ENCODE measurements around the gene FIGN.

FIGN gene

GRCh38 chr2:163659224-163659623 is 76.6 kb downstream of the FIGN start:
- no peak for DNase-seq

DNA sequence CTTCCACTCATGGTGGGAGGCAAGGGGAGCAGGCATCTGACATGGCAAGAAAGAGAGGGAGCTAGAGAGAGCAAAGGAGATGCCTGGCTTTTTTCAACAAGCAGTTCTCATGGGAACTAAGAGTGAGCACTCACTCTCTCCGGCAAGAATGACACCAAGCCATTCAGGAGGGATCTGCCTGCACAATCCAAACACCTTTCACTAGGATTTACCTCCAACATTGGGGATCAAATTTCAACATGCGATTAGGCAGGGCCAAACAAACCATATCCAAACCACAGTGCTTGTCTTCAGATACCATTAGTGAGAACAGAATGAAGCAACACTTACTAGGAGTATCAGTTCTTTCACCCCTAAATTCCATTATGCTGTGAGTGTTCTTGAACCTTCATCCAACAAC is 77.3 kb downstream of the FIGN start:
- DNase-seq = no peak

GRCh38 chr2:163657281-163657656 is 78.5 kb downstream of the FIGN start:
- no peak for DNase-seq

DNA sequence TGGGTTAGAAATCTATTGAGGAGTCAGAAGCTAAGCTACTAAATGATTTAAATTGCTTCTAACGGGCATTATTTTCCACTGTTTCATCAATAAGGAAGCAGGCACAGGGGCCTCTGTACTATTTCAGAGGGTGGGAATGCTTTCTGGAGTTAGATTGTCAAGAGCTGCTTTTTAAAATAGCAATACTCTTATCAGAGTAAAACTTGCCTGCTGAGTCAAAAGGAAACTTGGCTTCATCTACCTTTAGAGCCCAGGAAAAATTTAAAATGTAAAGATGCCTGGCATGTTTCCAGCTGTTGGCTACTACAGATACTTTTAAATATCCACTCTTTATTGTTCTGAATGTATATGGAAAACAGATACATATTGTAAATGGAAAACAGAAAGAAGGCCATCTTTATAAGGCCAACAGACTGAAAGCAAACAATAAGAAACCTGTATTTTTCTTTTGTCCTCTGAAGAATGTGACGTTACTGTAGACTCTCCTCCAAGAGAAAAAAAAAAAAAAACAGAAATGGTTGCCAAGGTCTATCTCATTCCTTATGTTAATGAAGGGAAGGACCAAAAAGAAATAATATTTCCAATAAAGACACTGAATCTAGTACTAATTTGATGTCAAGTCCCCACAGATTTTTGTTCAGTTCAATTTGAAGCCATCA is 79.1 kb downstream of the FIGN start:
- DNase-seq = no peak

DNA sequence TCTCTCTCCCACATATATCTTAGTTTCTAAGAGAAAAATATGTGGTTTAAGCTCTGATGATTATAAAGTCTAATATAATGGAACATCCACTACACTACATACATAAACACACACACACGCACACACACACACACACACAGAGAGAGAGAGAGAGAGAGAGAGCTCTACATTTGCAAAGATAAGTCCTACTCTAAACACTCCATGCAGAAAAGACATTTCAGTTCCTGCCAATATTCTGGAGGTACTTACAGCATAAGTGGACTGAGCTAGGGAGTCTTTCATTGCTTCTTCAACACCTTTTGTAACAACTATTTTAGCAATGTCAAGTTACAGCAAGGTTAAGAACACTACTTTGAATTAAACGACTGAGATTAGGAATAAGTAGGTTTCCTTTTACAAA is 80.1 kb downstream of the FIGN start:
- no peak for DNase-seq

DNA sequence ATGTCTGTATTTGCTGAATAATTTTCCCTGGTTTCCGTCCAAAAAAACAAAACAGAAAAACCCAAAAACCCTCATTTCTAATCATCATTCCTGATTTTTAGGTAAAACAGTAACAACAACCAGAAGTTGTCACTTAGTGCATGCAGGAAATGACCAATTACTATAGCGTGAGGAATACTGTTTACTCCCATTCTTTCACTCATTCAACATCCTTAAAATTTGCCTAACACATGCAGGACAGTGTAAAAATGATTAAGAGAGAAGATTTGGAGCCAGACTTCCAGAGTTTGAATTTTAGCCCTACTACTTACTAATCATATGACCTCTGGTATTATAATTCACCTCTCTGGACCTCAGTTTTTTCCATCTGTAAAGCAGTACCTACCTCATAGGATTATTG is 83.1 kb downstream of the FIGN start:
- DNase-seq = no peak

DNA sequence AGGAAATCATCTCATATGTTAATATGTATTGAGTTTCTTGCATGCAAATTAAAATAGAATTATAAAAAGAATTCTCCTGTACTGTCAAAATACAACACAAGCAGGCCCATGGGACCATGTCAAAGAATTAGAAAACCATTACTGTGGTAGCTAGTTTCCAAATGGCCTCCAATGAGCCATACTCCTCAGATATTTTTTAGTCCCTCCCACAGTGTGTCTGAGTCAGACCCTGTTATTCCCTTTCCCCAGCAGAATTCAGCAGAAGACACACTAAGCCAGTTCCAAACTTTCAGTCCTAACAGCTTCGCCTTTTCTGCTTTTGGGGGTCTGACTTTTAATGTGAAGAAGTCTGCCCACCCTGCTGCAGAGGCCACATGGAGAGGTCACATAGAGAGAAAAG is 86.7 kb downstream of the FIGN start:
- no peak for DNase-seq

DNA sequence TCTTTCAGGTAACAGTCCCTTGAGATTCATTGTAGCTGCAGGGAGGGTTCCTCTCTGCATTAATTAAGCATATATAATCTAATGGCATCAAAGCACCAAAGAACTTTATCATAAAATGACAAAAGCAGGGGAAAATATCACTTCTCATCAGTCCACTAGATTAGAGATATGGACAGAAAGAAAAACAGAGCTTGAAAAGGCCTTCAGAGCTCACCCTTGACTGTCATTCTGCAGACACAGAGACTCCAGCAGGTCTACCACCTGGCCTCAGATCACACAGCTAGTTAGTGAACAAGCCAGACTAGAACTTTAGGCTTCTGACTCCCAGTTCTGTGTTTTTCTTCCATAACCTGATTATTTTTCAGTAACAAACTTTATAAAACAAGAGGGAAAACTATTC is 88.5 kb downstream of the FIGN start:
- DNase-seq = no peak

DNA sequence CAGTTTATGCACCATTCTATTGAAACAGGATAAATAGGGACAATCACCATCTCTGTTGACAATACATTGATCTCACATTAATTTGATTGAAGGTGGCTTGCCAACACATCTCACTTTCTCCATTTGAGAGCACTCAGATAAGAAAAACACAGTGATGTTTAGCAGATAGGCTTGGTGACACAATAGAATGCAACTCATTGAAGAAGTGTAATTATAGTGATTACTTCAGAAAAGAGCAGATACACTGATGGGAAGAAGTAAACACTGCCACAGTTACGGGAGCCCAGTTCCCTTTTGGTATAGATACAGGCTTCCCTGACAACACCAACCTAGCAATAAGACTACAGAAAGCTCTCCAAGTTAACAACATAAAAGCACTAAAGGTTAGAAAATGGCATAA is 89.1 kb downstream of the FIGN start:
- DNase-seq = no peak

DNA sequence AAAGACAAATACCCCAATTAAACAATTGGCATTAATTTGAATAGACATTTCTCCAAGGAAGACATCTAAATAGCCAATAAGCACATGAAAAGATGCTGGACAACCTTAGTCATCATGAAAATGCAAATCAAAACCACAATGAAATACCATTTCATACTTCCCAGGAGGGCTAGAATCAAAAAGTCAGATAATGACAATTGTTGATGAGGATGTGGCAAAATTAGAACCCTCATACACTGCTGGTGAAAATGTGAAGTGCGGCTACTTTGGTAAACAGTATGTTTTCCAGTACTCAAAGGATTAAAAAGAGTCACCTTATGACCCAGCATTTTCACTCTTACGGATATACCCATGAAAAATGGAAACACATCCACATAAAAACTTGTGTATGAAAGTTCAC is 91.6 kb downstream of the FIGN start:
- no peak for DNase-seq

DNA sequence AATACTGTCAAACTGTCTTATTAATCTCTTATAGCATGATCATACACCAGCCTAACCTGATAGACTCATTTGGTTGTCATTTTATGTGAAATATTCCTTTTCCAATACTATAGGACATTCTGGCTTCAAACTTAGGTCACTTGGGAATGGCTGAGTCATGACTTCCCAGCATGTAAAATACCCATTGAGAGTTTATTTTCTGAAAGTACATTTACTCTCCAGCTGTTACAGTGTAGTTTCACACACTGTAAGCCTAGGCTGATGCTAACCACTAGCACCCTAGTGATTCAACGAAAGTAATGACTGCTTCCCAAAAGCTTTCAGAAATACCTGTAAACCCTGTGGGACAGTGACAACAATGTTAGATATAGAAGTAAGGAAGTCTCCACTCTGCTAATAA is 93.8 kb downstream of the FIGN start:
- DNase-seq = no peak

DNA sequence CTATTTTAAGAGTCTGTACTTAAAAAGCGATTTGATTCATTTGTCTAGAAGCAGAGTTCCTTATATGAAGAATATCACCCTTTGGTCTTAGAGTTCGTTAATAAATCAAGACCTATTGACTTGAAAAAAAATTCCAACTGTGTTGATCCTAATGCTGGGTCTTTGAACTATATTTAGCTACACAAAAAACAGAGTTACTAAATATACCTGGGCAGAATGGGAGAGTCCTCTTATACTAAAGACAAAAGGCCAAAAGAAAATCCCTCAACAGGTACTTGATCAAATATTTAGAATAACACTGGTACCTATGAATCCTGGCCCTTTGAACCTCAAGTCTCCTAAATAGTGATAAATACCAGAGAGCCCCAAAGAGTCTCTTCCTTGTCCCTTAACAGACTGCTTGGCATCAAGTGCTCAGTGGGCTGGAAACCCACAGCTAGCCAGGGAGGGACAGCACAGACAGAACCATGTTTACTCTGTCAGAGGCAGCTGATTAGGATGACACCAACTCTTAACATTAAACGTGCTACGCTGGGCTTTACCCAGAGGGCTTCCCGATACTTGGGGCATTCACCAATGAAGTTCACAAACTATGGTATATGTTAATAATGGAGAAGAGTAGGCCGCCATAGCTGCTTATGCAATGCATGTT is 95.1 kb downstream of the FIGN start:
- DNase-seq = no peak

DNA sequence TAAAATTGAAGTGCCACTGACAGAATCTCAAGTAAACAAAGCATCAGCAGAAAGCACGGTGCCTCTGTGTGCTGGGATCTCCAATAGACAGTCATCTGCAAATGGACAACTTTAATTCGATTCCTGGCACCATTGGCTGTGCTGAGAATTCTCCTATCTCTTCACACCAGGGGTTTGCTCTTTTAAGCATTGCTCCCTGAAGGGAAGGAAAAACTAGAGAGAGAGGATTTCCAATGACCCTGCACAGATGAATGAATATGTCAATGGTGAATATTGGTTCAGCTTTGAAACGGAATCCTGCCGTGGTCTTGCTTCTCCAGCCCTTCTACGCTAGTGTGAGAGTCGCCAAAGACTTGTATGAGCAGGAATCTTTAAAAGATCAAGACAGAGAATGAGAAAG is 97.9 kb downstream of the FIGN start:
- DNase-seq = no peak

DNA sequence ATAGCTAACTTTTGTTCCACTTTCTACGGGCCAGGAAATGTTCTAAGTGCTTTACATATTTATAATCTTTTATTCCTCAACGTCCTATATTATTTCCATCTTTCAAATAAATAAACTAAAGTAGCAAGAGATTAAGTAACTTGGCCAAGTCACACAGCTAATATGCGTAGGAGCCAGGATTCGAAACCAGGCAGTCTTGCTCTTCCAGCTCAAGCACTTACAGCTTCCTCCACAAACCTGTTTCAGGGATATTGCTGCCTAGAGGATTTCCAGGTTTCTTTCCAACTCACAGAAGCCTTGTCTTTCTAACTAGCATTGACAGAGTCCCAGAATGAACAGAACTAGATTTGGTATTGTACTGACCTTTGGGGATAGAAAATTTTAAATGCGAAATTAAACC is 102.5 kb downstream of the FIGN start:
- no peak for DNase-seq

DNA sequence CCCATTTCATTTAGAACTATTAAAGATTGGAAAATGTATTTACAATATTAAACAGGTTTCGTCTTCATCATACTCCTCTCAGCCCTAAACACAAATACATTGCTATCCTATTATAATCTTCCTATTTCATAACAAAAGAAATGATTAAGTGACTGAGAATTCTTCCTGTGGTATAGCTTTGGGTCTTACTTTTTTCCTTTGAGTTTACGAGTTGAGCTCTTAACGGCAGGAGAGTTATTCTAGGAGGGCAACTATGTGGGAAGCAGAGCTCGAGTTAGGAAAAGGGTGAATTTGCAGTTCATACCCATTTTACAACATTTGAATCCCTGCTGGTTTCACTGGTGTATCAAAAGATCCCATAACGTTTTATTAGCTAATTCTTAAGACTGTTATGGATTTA is 105.0 kb downstream of the FIGN start:
- DNase-seq = no peak

DNA sequence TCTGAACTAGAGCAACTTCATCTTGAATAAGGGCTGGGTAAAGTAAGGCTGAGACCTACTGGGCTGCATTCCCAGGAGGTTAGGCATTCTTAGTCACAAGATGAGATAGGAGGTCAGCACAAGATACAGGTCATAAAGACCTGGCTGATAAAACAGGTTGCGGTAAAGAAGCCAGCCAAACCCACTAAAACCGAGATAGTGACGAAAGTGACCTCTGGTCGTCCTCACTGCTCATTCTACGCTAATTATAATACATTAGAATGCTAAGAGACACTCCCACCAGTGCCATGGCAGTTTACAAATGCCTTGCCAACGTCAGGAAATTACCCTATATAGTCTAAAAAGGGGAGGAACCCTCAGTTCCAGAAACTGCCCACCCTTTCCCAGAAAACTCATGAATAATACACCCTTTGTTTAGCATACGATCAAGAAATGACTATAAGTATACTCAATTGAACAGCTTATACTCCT is 109.1 kb downstream of the FIGN start:
- DNase-seq = no peak

GRCh38 chr2:163626208-163626607 is 109.6 kb downstream of the FIGN start:
- no peak for DNase-seq

GRCh38 chr2:163625632-163626031 is 110.2 kb downstream of the FIGN start:
- no peak for DNase-seq

- DNase-seq = no peak
Measured at GRCh38 chr2:163621445-163622004, 114.3 kb downstream of the FIGN start.

DNA sequence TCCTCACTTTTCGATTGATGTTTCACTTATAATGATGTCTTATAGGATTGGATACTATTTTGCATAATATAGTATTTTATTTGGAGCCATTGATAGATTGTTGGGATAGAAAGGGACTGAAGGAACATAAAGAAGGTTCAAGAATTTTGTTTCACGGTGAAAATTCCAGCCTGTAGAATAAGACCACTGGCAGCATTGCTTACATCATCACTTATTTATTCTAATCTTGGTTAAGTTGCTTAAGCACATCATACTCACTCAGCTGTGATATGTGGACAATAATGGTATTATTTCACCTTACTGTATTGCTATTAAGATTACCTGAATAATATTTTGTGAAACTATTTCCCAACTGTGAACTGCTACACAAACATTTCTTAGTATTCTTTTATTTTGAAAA is 118.3 kb downstream of the FIGN start:
- DNase-seq = no peak

DNA sequence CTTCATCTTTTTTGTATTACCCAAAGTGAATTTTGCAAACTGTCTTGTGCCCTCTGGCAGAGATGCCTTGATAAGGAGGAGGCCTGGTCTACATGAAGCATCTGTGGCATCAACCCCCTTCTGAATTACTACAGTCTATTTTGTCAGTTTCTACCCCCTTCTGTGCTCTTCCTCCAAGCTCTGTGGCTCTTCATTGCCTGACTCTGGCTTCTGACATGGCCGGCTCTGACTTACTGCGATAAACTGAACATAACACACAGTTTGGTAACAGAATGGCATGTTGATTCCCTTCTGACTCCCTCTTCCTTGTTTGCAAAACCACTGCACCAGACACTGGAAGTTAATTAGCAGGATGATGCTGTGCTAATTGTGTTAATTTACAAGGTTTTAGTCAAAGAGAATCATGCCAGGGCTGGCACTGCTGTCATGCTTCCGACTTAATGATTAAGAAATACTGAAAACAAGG is 122.5 kb downstream of the FIGN start:
- no peak for DNase-seq

GRCh38 chr2:163612332-163612731 is 123.5 kb downstream of the FIGN start:
- no peak for DNase-seq

DNA sequence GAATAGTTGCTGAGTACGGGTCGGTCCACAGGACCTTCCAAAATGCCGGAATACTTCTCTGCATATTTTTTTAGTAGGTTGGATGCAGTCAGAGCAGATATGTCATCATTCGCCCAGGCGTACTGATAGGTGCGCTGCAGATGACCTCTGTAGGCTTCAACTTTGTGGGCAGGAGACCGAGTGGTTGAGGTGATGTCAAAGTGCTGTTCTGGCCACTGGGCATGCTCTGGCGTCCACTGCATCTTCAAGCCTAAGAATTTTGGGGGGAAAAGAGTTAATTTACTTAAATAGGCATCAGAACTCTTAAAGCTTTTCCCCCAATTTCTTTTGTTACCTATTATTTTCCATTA is 124.3 kb downstream of the FIGN start:
- no peak for DNase-seq

- DNase-seq = no peak
Measured at GRCh38 chr2:163610817-163611556, 124.8 kb downstream of the FIGN start.
